ENCODE results near the gene CREB1. TPM values are rescaled to one million over a fixed set of nuclear protein-coding genes. Genes with fewer than 3 reads are reported as not detected.
A peak's percentile ranks its signal among the peaks of the same experiment; 100 is the strongest.

Gene CREB1
- total RNA-seq, 4 donors from 2014 or later = 38.2 to 82.3 (median 49.4) TPM

GRCh38 chr2:207534417-207534816 is 4.7 kb downstream of the CREB1 start:
- no peak for TF ChIP-seq CTCF (IDR thresholded peaks at IDR 0.05)
- DNase-seq (ENCODE audit: low spot score) (no peak), ATAC-seq (ENCODE audit: low FRiP score) (no peak)

DNA sequence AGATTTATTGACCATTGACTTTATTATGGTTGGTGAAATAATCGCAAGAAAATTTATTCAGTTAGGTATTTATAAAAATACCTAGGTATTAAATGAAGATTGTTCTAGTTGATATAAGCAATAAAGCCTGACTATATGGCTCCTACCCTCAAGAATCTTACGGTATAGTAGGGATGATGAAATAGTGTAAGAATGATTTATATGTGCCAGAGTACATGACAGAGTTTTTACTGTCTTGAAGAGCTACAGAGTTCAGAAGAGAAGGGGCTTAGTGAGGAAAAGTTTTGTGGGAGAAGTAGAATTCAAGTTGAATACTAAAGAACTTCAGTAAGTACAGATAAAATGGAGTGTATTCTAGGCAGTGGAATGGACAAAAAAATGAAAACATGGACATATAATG is 9.7 kb downstream of the CREB1 start:
- no peak for ATAC-seq (ENCODE audit: low FRiP score)
- no peak for TF ChIP-seq CTCF (IDR thresholded peaks at IDR 0.05)
- no peak for DNase-seq (ENCODE audit: low spot score)

GRCh38 chr2:207540431-207540830 is 10.7 kb downstream of the CREB1 start:
- no peak for TF ChIP-seq CTCF (IDR thresholded peaks at IDR 0.05)
- ATAC-seq (ENCODE audit: low FRiP score) = no peak
- no peak for DNase-seq (ENCODE audit: low spot score)

GRCh38 chr2:207541933-207542332 is 12.2 kb downstream of the CREB1 start:
- TF ChIP-seq CTCF (IDR thresholded peaks at IDR 0.05) = no peak
- DNase-seq (ENCODE audit: low spot score) (no peak), ATAC-seq (ENCODE audit: low FRiP score) (no peak)

GRCh38 chr2:207543272-207543671 is 13.5 kb downstream of the CREB1 start:
- no peak for DNase-seq (ENCODE audit: low spot score)
- TF ChIP-seq CTCF (IDR thresholded peaks at IDR 0.05) = no peak
- ATAC-seq (ENCODE audit: low FRiP score) = no peak

- TF ChIP-seq CTCF (IDR thresholded peaks at IDR 0.05) = no peak
- ATAC-seq (ENCODE audit: low FRiP score) = peak; percentile 48
- no peak for DNase-seq (ENCODE audit: low spot score)
These were observed 17.1 kb downstream of the CREB1 start for GRCh38 chr2:207546822-207547221.

DNA sequence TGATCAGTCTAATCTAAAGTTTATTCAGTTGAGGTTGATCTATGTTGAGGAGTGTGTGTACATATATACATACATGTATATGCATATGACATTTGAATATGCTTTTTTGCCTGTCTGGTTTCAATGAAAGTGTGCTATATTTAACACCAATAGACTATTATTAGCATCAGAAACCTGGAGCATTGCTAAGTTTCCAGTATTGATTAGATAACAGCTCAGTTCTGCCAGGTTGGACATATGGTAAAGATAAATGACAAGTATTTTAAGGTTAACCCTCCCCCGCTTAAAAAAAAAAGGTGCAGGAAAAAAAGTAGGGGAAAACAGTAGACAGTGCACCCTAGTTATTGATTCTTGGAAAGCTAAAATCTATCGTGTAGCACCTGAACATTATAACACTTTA is 19.4 kb downstream of the CREB1 start:
- no peak for TF ChIP-seq CTCF (IDR thresholded peaks at IDR 0.05)
- DNase-seq (ENCODE audit: low spot score) = no peak
- no peak for ATAC-seq (ENCODE audit: low FRiP score)

Measured in omental fat pad (tissue), 4 donors.